Osteocyte (in vitro differentiated cells): ENCODE data around the gene TENM4. TPM values are rescaled to one million over a fixed set of nuclear protein-coding genes. Genes with fewer than 3 reads are reported as not detected.

Source experiments
- DNase-seq: peaks from one replicate; pipeline ENCODE4 v3.0.0; 2021; ENCODE audit warnings: mixed read lengths; ENCODE audit not compliant: unreplicated experiment; ENCODE audit errors: extremely low spot score
- H3K27ac Mint-ChIP-seq: one replicate; pipeline ENCODE4 v1.8.0; 2021; ENCODE audit warnings: mild to moderate bottlenecking, mixed read lengths; ENCODE audit not compliant: unreplicated experiment
- H3K27me3 Mint-ChIP-seq: one replicate; pipeline ENCODE4 v1.8.0; 2021; ENCODE audit warnings: mixed read lengths; ENCODE audit not compliant: unreplicated experiment
- H3K36me3 Mint-ChIP-seq: one replicate; pipeline ENCODE4 v1.8.0; 2021; ENCODE audit warnings: mixed read lengths; ENCODE audit not compliant: unreplicated experiment
- H3K4me1 Mint-ChIP-seq: one replicate; pipeline ENCODE4 v1.8.0; 2021; ENCODE audit warnings: mixed read lengths; ENCODE audit not compliant: unreplicated experiment
- H3K4me3 Mint-ChIP-seq: one replicate; pipeline ENCODE4 v1.8.0; 2021; ENCODE audit warnings: mild to moderate bottlenecking, moderate library complexity, mixed read lengths; ENCODE audit not compliant: unreplicated experiment
- H3K9me3 Mint-ChIP-seq: one replicate; pipeline ENCODE4 v1.8.0; 2021; ENCODE audit warnings: mixed read lengths; ENCODE audit not compliant: unreplicated experiment
- total RNA-seq: library from RNA; stranded (reverse); gene quantifications from 2 replicates; pipeline ENCODE4 v1.2.1, GENCODE V29; 2021
- TF ChIP-seq, protein P1 (sequence below): fragments of 200-600 bp; sonication (generic); IDR thresholded peaks from 2 replicates; pipeline ENCODE4 v1.5.0; 2021; ENCODE audit warnings: antibody characterized with exemption, mild to moderate bottlenecking, moderate library complexity

The TENM4 gene
- total RNA-seq, 1 donor from 2014 or later: 74.1 TPM

- H3K4me3 Mint-ChIP-seq: no peak overlapping the region
- no peak overlapping the region for H3K27ac Mint-ChIP-seq
- H3K4me1 Mint-ChIP-seq: peaks cover 5% of the 10 kb centered on the region
Observed at GRCh38 chr11:78940500-78941225, 500.2 kb downstream of the TENM4 start.

DNA sequence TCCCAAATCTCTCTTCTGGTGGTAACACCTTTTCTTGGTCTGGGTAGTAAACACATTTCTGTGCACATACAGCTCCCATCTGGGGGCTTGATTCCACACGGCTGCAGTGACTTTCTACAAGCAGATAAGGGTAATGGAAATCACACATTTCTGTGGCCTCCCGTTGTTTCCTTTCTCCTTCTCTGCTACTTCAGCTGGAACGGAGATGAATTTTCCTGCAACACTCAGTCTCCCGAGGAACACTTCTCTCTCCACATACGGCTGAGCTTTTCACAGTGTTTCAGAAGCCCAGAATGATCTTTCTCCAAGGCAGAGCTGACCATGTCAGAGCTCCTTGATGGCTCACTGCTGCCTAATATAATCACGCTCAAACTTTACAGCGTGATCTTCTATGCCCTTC, 501.9 kb downstream of the TENM4 start:
- DNase-seq: no peak
- no peaks in the 10 kb centered on the region for H3K9me3 Mint-ChIP-seq
- peaks cover 4% of the 10 kb centered on the region for H3K36me3 Mint-ChIP-seq
- no peak overlapping the region for H3K4me3 Mint-ChIP-seq
- H3K27ac Mint-ChIP-seq: no peak overlapping the region
- peaks cover 5% of the 10 kb centered on the region for H3K4me1 Mint-ChIP-seq
- H3K27me3 Mint-ChIP-seq: no peaks in the 10 kb centered on the region
- TF ChIP-seq, protein P1, sequence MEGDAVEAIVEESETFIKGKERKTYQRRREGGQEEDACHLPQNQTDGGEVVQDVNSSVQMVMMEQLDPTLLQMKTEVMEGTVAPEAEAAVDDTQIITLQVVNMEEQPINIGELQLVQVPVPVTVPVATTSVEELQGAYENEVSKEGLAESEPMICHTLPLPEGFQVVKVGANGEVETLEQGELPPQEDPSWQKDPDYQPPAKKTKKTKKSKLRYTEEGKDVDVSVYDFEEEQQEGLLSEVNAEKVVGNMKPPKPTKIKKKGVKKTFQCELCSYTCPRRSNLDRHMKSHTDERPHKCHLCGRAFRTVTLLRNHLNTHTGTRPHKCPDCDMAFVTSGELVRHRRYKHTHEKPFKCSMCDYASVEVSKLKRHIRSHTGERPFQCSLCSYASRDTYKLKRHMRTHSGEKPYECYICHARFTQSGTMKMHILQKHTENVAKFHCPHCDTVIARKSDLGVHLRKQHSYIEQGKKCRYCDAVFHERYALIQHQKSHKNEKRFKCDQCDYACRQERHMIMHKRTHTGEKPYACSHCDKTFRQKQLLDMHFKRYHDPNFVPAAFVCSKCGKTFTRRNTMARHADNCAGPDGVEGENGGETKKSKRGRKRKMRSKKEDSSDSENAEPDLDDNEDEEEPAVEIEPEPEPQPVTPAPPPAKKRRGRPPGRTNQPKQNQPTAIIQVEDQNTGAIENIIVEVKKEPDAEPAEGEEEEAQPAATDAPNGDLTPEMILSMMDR: no peak

More at GRCh38 chr11:78940500-78941225, 500.2 kb downstream of the TENM4 start:
- H3K36me3 Mint-ChIP-seq: peaks cover 4% of the 10 kb centered on the region
- H3K27me3 Mint-ChIP-seq: no peaks in the 10 kb centered on the region
- H3K9me3 Mint-ChIP-seq: no peaks in the 10 kb centered on the region
- DNase-seq: no peak
- TF ChIP-seq, protein P1: no peak

DNA sequence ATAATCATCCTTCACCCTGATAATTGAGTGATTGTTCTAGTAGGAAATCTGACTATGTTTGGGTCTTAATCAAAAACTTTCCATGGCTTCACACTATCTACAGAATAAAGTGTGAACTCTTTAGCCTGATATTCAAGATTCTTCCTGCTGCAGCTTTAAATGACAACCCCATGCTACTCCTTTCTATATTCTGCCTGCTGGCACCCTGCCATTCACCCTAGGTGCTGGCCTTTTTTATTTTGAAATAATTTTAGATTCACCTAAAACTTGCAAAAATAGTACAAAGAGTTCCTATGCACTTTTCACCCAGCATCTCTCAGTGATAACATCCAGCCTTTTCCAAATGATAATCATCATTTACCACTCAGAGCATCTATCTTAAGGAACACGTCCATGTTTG, 502.8 kb downstream of the TENM4 start:
- DNase-seq: no peak
- H3K4me3 Mint-ChIP-seq: no peak overlapping the region
- H3K27ac Mint-ChIP-seq: no peak overlapping the region
- TF ChIP-seq, protein P1: no peak
- no peaks in the 10 kb centered on the region for H3K9me3 Mint-ChIP-seq
- peaks cover 4% of the 10 kb centered on the region for H3K4me1 Mint-ChIP-seq
- H3K27me3 Mint-ChIP-seq: no peaks in the 10 kb centered on the region
- H3K36me3 Mint-ChIP-seq: peaks cover under 1% of the 10 kb centered on the region

DNA sequence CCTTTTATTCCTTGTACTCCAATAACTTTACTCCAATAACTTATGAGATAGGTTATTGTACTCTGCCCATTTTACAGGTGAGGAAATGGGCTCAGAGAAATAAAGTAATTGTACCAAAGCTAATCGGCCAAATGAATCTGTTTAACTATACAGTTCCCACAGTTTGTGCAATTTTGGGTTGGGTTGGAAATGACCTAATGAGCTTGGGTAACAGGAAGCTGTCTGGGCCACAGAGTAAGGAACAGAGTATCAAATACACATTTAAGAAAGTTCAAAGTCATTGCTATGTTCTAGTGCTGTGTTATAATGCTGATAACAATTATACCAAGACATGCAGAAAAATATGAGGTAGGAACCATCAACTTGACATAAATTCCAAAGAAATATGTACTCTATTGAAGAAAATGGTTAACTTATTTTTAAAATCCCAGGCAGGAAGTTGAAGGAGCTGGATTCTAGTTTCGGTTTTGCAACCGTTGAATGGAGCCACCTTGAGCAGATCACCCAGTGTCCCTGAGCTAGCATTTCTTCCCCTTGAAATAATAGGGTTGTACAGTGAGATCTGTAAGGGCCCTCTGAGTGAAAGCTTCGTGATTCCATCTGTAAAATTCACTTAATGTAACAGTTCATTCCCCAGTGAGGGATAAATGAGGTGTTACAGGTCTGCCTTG, 505.3 kb downstream of the TENM4 start:
- no peaks in the 10 kb centered on the region for H3K27me3 Mint-ChIP-seq
- H3K36me3 Mint-ChIP-seq: no peaks in the 10 kb centered on the region
- no peak for DNase-seq
- peaks cover 3% of the 10 kb centered on the region for H3K4me1 Mint-ChIP-seq
- no peak overlapping the region for H3K27ac Mint-ChIP-seq
- no peak overlapping the region for H3K4me3 Mint-ChIP-seq
- no peaks in the 10 kb centered on the region for H3K9me3 Mint-ChIP-seq
- TF ChIP-seq, protein P1: no peak

DNA sequence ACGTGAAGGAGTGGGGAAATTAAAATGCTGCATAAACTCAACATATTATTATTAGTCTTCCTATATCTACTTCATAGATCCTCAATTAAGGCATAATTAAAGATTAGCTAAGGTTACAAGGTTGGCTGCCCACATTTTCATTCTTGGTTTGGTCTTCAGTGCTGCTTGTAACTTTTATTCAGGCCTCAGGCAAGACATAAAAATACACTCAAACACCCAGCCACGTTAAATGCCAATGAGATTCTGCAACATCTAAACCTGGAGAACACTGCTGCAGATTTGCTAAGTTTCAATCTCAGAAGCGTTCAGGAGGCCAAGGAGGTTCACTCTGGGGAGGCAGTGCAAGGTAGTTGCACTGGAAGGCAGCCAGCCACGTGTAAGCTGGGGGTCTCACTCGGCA, 507.5 kb downstream of the TENM4 start:
- Mint-ChIP-seq H3K4me3 (no peak overlapping the region), H3K27me3 (no peaks in the 10 kb centered on the region), H3K4me1 (no peaks in the 10 kb centered on the region), H3K9me3 (no peaks in the 10 kb centered on the region), H3K36me3 (peaks cover 2% of the 10 kb centered on the region), H3K27ac (no peak overlapping the region)
- TF ChIP-seq, protein P1: no peak
- no peak for DNase-seq
